HCT116 (cell line): ENCODE data around the gene VAMP2. TPM values are rescaled to one million over a fixed set of nuclear protein-coding genes. Genes with fewer than 3 reads are reported as not detected.

Experiments used
- ATAC-seq: fragments of 200-7000 bp; cut with Tn5 transposase; 2 replicates; pipeline ENCODE4 v1.9.1; 2020; ENCODE audit warnings: mild to moderate bottlenecking, moderate library complexity
- BruUV-seq: library from RNA; stranded (reverse); fragments of 400-500 nt; replicated peaks from 2 replicates; lab custom pipeline; 2021; lab: Mats Ljungman, UMichigan
- CTCF ChIA-PET: fragments of 300-600 bp; sonication (Branson Sonifier 250); formaldehyde crosslinking; loops from one replicate; lab custom pipeline; 2021; ENCODE audit warnings: antibody characterized with exemption; lab: Charles Lee
- POLR2A ChIA-PET: fragments of 300-600, 350-600 bp; sonication (Branson Sonifier 250); formaldehyde crosslinking; loops from one replicate; lab custom pipeline; 2021; ENCODE audit warnings: antibody characterized with exemption; lab: Charles Lee
- RAD21 ChIA-PET, 2 experiments: fragments of 300-600 bp; sonication (Branson Sonifier 250); formaldehyde crosslinking; loops; one replicate each; lab custom pipeline; 2023; ENCODE audit warnings: low total read pairs in 2 of 2; ENCODE audit not compliant: uncharacterized antibody in 2 of 2, unreplicated experiment in 2 of 2, low non-redundant PET in 1 of 2; lab: Charles Lee
- DNase-seq: peaks from one replicate; pipeline ENCODE4 v3.0.0-alpha.2; 2010; ENCODE audit warnings: low read depth, low spot score
- H2AFZ ChIP-seq: fragments of 200-600 bp; shearing (Covaris generic), sonication (generic); 2 replicates; pipeline ENCODE4 v1.6.1; 2017; ENCODE audit warnings: low read depth, mixed run types, mixed read lengths, antibody characterized with exemption, low read length; ENCODE audit not compliant: poor library complexity, severe bottlenecking
- H3K27ac ChIP-seq: 2 replicates; pipeline ENCODE4 v1.5.1; 2012; ENCODE audit warnings: low read depth, low read length
- H3K27me3 ChIP-seq: fragments of 200-600 bp; sonication (generic); 2 replicates; pipeline ENCODE4 v1.6.1; 2016; ENCODE audit warnings: mixed run types, low read length, mixed read lengths; ENCODE audit not compliant: insufficient read depth
- H3K36me3 ChIP-seq, 2 experiments: fragments of 200-500 bp in 1 of 2; fragments of 200-600 bp in 1 of 2; sonication (Bioruptor generic) in 1 of 2; sonication (generic) in 1 of 2; 2 replicates each; pipeline versions ENCODE4 v1.5.1 to v1.6.1; 2014 to 2016; ENCODE audit warnings: low read length in 2 of 2, inconsistent platforms in 1 of 2, mixed read lengths in 1 of 2, mixed run types in 1 of 2; ENCODE audit not compliant: insufficient read depth in 2 of 2, control insufficient read depth in 1 of 2
- H3K4me1 ChIP-seq, 2 experiments: fragments of 200-600 bp in 1 of 2; sonication (generic) in 1 of 2; 2 replicates each; pipeline versions ENCODE4 v1.5.1 to v1.6.1; 2012 to 2017; ENCODE audit warnings: low read length in 2 of 2, inconsistent platforms in 1 of 2, mild to moderate bottlenecking in 1 of 2, mixed read lengths in 1 of 2, mixed run types in 1 of 2, moderate library complexity in 1 of 2; ENCODE audit not compliant: insufficient read depth in 2 of 2, control insufficient read depth in 1 of 2
- H3K4me2 ChIP-seq: fragments of 200-600 bp; sonication (generic); 2 replicates; pipeline ENCODE4 v1.6.1; 2017; ENCODE audit warnings: mixed run types, low read length, mixed read lengths
- H3K4me3 ChIP-seq, 2 experiments: fragments of 200-600 bp in 1 of 2; sonication (generic) in 1 of 2; replicated peaks in 1 of 2; 2 replicates each; pipeline ENCODE4 v1.5.1; 2011 to 2016; ENCODE audit warnings: low read length in 2 of 2, control low read depth in 1 of 2, low read depth in 1 of 2, mild to moderate bottlenecking in 1 of 2, mixed read lengths in 1 of 2, mixed run types in 1 of 2
- H3K79me2 ChIP-seq: fragments of 200-600 bp; sonication (generic); 2 replicates; pipeline ENCODE4 v1.6.1; 2017; ENCODE audit warnings: mild to moderate bottlenecking, mixed run types, low read length, moderate library complexity, mixed read lengths; ENCODE audit not compliant: insufficient read depth
- H3K9ac ChIP-seq: fragments of 200-600 bp; sonication (generic); 2 replicates; pipeline ENCODE4 v1.6.1; 2016; ENCODE audit warnings: low read length, mixed read lengths
- H3K9me2 ChIP-seq: fragments of 200-600 bp; sonication (generic), shearing (Covaris generic); 2 replicates; pipeline ENCODE4 v1.6.1; 2017; ENCODE audit warnings: mixed run types, mild to moderate bottlenecking, moderate library complexity; ENCODE audit not compliant: insufficient read depth
- H3K9me3 ChIP-seq, 2 experiments: fragments of 200-500 bp in 1 of 2; fragments of 200-600 bp in 1 of 2; sonication (Bioruptor generic) in 1 of 2; sonication (generic) in 1 of 2; 2 replicates each; pipeline ENCODE4 v1.6.1; 2014 to 2017; ENCODE audit warnings: low read length in 2 of 2, mixed read lengths in 2 of 2, inconsistent platforms in 1 of 2, low read depth in 1 of 2, mild to moderate bottlenecking in 1 of 2, mixed run types in 1 of 2, moderate library complexity in 1 of 2; ENCODE audit not compliant: control insufficient read depth in 1 of 2, insufficient read depth in 1 of 2
- H4K20me1 ChIP-seq: fragments of 200-600 bp; sonication (generic), shearing (Covaris generic); 2 replicates; pipeline ENCODE4 v1.6.1; 2017; ENCODE audit warnings: mixed run types, mild to moderate bottlenecking, moderate library complexity; ENCODE audit not compliant: insufficient read depth
- CBX3 ChIP-seq: IDR thresholded peaks from 2 replicates; pipeline ENCODE4 v1.6.1; 2012; ENCODE audit warnings: low read depth
- CEBPB ChIP-seq: IDR thresholded peaks from 2 replicates; pipeline ENCODE4 v1.6.1; 2012; ENCODE audit warnings: low read depth
- EGR1 ChIP-seq: IDR thresholded peaks from 2 replicates; pipeline ENCODE4 v1.6.1; 2012; ENCODE audit warnings: low read depth
- ELF1 ChIP-seq: IDR thresholded peaks from 2 replicates; pipeline ENCODE4 v1.6.1; 2012; ENCODE audit warnings: low read depth, borderline replicate concordance
- EZH2phosphoT487 ChIP-seq: fragments of 200-600 bp; IDR thresholded peaks from 2 replicates; pipeline ENCODE4 v1.6.1; 2018; ENCODE audit warnings: antibody characterized with exemption, borderline replicate concordance
- FOSL1 ChIP-seq: IDR thresholded peaks from 2 replicates; pipeline ENCODE4 v1.6.1; 2012; ENCODE audit warnings: low read depth
- JUND ChIP-seq: IDR thresholded peaks from 2 replicates; pipeline ENCODE4 v1.6.1; 2012
- MAX ChIP-seq: IDR thresholded peaks from 2 replicates; pipeline ENCODE4 v1.6.1; 2012
- POLR2A ChIP-seq: IDR thresholded peaks from 2 replicates; pipeline ENCODE4 v1.7.0; 2011; ENCODE audit warnings: borderline replicate concordance; ENCODE audit not compliant: insufficient read depth, insufficient read length; ENCODE audit errors: extremely low read depth
- POLR2AphosphoS5 ChIP-seq: IDR thresholded peaks from 2 replicates; pipeline ENCODE4 v1.6.1; 2011; ENCODE audit warnings: mild to moderate bottlenecking, low read depth, low read length, moderate library complexity
- RAD21 ChIP-seq: IDR thresholded peaks from 2 replicates; pipeline ENCODE4 v1.6.1; 2012; ENCODE audit warnings: low read depth, mild to moderate bottlenecking
- SIN3A ChIP-seq: IDR thresholded peaks from 2 replicates; pipeline ENCODE4 v1.6.1; 2012; ENCODE audit warnings: low read depth
- SP1 ChIP-seq: IDR thresholded peaks from 2 replicates; pipeline ENCODE4 v1.6.1; 2012; ENCODE audit warnings: low read depth
- SRF ChIP-seq: IDR thresholded peaks from 2 replicates; pipeline ENCODE4 v1.6.1; 2012; ENCODE audit warnings: low read depth
- TCF7L2 ChIP-seq: IDR thresholded peaks from 2 replicates; pipeline ENCODE4 v1.7.0; 2011; ENCODE audit warnings: borderline replicate concordance, inconsistent platforms; ENCODE audit not compliant: insufficient read depth, insufficient read length; ENCODE audit errors: extremely low read depth
- YY1 ChIP-seq: IDR thresholded peaks from 2 replicates; pipeline ENCODE4 v1.6.1; 2011; ENCODE audit warnings: low read length, low read depth, moderate library complexity, mild to moderate bottlenecking; ENCODE audit not compliant: insufficient replicate concordance; ENCODE audit errors: extremely low read depth
- ZFX ChIP-seq: fragments of 450-650 bp; IDR thresholded peaks from 2 replicates; pipeline ENCODE4 v1.6.1; 2017
- ZNF274 ChIP-seq: fragments of 200-500 bp; sonication (Bioruptor generic); IDR thresholded peaks from 2 replicates; pipeline ENCODE4 v1.6.1; 2014; ENCODE audit warnings: mild to moderate bottlenecking, low read depth, low read length, inconsistent platforms
- intact Hi-C: fragments of 100-400 bp; cut with micrococcal nuclease; formaldehyde crosslinking; loops from 2 replicates; pipeline ENCODE4 v1.10.0; 2022
- total RNA-seq: library from RNA; stranded (reverse); gene quantifications from one replicate; pipeline ENCODE4 v1.2.1, GENCODE V29; 2021; ENCODE audit not compliant: unreplicated experiment
- TF ChIP-seq, protein P1 (sequence below): IDR thresholded peaks from 2 replicates; pipeline ENCODE4 v1.6.1; 2012; ENCODE audit warnings: low read depth
- TF ChIP-seq, protein P2 (sequence below): IDR thresholded peaks from 2 replicates; pipeline ENCODE4 v1.6.1; 2011; ENCODE audit warnings: mild to moderate bottlenecking, low read length, moderate library complexity; ENCODE audit not compliant: insufficient replicate concordance; ENCODE audit errors: extremely low read depth

The VAMP2 gene
- total RNA-seq, 1 experiment from 2014 or later = 35.9 TPM

DNA sequence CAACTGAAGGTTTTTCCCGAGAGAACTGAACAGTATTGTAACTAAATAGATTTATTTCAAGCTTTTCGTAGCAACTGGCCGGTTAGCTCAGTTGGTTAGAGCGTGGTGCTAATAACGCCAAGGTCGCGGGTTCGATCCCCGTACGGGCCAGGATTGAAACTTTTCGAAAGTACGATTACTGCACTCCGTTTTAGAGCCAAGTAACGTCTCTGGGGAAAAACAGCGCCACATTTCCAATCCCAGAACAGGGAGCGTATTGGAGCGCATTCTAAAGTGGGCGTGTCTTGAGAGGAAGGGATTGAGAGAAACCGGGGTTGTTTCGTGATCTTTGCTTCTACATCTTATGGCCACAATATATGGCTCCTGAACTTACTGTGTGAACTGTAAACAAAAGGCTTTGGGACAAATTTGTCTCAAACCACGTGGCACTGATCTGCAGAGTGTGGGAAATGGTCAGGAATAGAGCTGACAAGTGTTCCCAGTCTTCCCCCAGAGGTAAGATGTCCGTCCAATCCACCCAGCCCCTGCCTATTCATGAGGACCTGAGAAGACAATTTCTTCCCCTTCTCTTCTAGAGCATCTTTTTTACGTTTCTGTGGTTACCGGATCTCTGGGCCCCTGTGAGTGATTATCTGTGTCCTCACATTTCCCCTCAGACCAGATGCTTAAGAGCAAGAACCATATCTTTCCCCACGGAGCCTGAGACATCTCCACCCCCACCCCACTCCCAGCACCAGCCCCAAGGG, 24.9 kb upstream of the VAMP2 start:
- peaks cover 14% of the 10 kb centered on the region; the same call in 1 of the 2 replicates for H3K79me2 ChIP-seq
- intact Hi-C loops = loop anchor here (1.0 to 5.0 kb wide), 4 partner anchors 35 to 68 kb away; partner anchors contain the start of genes CTC1 and PFAS
- no peaks in the 10 kb centered on the region for H3K36me3 ChIP-seq
- no peaks in the 10 kb centered on the region for H3K9me3 ChIP-seq
- peak overlapping the region; percentile 95 for H3K4me2 ChIP-seq
- DNase-seq = peak; percentile 99
- peak overlapping the region; percentile 75 to 83 for H3K4me3 ChIP-seq
- H3K4me1 ChIP-seq = peaks cover 30 to 59% of the 10 kb centered on the region in 2 experiments
- no peaks in the 10 kb centered on the region for H3K9me2 ChIP-seq
- ChIA-PET RAD21 (interaction anchor here (1.0 to 1.1 kb wide), 2 partner anchors 36 to 108 kb away, joined by 3 read pairs; no protein-coding TSS in a partner anchor), CTCF (interaction anchor here (1.0 to 1.2 kb wide), 3 partner anchors 24 to 108 kb away, joined by 3 to 4 read pairs (median 4); no protein-coding TSS in a partner anchor), POLR2A (interaction anchor here (0.6 to 6.9 kb wide), 9 partner anchors 9 to 66 kb away, joined by 3 to 63 read pairs (median 5); partner anchors contain the start of genes AURKB, CTC1 and PFAS)
- BruUV-seq = TSS peak; percentile 100
- ATAC-seq = peak; percentile 57
- H4K20me1 ChIP-seq = no peaks in the 10 kb centered on the region
- peak overlapping the region; percentile 89 for H3K27ac ChIP-seq
- no peaks in the 10 kb centered on the region for H3K27me3 ChIP-seq
- no peak overlapping the region for H2AFZ ChIP-seq
- H3K9ac ChIP-seq = peak overlapping the region; percentile 87
- peak; percentile 65; the same call in 1 of the 2 replicates for TF ChIP-seq SRF
- TF ChIP-seq EGR1 = no peak; the same call in 1 of the 2 replicates
- TF ChIP-seq TCF7L2 = no peak
- TF ChIP-seq, protein P1, sequence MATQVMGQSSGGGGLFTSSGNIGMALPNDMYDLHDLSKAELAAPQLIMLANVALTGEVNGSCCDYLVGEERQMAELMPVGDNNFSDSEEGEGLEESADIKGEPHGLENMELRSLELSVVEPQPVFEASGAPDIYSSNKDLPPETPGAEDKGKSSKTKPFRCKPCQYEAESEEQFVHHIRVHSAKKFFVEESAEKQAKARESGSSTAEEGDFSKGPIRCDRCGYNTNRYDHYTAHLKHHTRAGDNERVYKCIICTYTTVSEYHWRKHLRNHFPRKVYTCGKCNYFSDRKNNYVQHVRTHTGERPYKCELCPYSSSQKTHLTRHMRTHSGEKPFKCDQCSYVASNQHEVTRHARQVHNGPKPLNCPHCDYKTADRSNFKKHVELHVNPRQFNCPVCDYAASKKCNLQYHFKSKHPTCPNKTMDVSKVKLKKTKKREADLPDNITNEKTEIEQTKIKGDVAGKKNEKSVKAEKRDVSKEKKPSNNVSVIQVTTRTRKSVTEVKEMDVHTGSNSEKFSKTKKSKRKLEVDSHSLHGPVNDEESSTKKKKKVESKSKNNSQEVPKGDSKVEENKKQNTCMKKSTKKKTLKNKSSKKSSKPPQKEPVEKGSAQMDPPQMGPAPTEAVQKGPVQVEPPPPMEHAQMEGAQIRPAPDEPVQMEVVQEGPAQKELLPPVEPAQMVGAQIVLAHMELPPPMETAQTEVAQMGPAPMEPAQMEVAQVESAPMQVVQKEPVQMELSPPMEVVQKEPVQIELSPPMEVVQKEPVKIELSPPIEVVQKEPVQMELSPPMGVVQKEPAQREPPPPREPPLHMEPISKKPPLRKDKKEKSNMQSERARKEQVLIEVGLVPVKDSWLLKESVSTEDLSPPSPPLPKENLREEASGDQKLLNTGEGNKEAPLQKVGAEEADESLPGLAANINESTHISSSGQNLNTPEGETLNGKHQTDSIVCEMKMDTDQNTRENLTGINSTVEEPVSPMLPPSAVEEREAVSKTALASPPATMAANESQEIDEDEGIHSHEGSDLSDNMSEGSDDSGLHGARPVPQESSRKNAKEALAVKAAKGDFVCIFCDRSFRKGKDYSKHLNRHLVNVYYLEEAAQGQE = no peak
- TF ChIP-seq ZNF274 = no peak
- peak; percentile 64 for TF ChIP-seq SP1
- peak; percentile 80 for TF ChIP-seq SIN3A
- TF ChIP-seq ELF1 = no peak; the same call in 1 of the 2 replicates
- TF ChIP-seq JUND = no peak
- peak; percentile 32; the same call in 1 of the 2 replicates for TF ChIP-seq RAD21
- no peak for TF ChIP-seq EZH2phosphoT487
- peak; percentile 59 for TF ChIP-seq YY1
- no peak; the same call in 1 of the 2 replicates for TF ChIP-seq FOSL1
- peak; percentile 83 for TF ChIP-seq MAX
- TF ChIP-seq ZFX = no peak
- TF ChIP-seq CEBPB = no peak
- TF ChIP-seq CBX3 = peak; percentile 94
- TF ChIP-seq POLR2A = peak; percentile 28
- no peak; the same call in 1 of the 2 replicates for TF ChIP-seq POLR2AphosphoS5
- TF ChIP-seq, protein P2, sequence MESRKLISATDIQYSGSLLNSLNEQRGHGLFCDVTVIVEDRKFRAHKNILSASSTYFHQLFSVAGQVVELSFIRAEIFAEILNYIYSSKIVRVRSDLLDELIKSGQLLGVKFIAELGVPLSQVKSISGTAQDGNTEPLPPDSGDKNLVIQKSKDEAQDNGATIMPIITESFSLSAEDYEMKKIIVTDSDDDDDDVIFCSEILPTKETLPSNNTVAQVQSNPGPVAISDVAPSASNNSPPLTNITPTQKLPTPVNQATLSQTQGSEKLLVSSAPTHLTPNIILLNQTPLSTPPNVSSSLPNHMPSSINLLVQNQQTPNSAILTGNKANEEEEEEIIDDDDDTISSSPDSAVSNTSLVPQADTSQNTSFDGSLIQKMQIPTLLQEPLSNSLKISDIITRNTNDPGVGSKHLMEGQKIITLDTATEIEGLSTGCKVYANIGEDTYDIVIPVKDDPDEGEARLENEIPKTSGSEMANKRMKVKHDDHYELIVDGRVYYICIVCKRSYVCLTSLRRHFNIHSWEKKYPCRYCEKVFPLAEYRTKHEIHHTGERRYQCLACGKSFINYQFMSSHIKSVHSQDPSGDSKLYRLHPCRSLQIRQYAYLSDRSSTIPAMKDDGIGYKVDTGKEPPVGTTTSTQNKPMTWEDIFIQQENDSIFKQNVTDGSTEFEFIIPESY = no peak
